Endodermal cell (in vitro differentiated cells): ENCODE measurements around the gene TXNDC2. TPM values are rescaled to one million over a fixed set of nuclear protein-coding genes. Genes with fewer than 3 reads are reported as not detected.
"Not testable (repeated sequence)": the region's sequence is repeated elsewhere in the genome, so short reads cannot be mapped to it uniquely, and the experiment has no call there.

Source experiments
- DNase-seq: peaks from one replicate; pipeline ENCODE4 v3.0.0-alpha.2; 2017
- H3K27ac ChIP-seq: 2 replicates; pipeline ENCODE4 v1.5.1; 2013; ENCODE audit warnings: mild to moderate bottlenecking, low read depth, low read length, moderate library complexity
- H3K27me3 ChIP-seq: 2 replicates; pipeline ENCODE4 v1.6.1; 2013; ENCODE audit warnings: mild to moderate bottlenecking, low read length, moderate library complexity; ENCODE audit not compliant: insufficient read depth, control insufficient read depth, poor library complexity, severe bottlenecking
- H3K36me3 ChIP-seq: 2 replicates; pipeline ENCODE4 v1.7.0; 2013; ENCODE audit warnings: mild to moderate bottlenecking, low read length, moderate library complexity; ENCODE audit not compliant: control insufficient read depth, insufficient read depth
- H3K4me1 ChIP-seq: one replicate; pipeline ENCODE4 v1.7.0; 2013; ENCODE audit warnings: low read length; ENCODE audit not compliant: control insufficient read depth, insufficient read depth
- H3K4me3 ChIP-seq: 2 replicates; pipeline ENCODE4 v1.5.1; 2013; ENCODE audit warnings: mild to moderate bottlenecking, low read length, moderate library complexity
- H3K9ac ChIP-seq: 2 replicates; pipeline ENCODE4 v1.6.1; 2013; ENCODE audit warnings: mild to moderate bottlenecking, low read length, moderate library complexity; ENCODE audit not compliant: poor library complexity, severe bottlenecking; ENCODE audit errors: extremely low read depth
- H3K9me3 ChIP-seq: 2 replicates; pipeline ENCODE4 v1.6.1; 2013; ENCODE audit warnings: mild to moderate bottlenecking, low read length, moderate library complexity; ENCODE audit not compliant: control insufficient read depth
- H3K27ac Mint-ChIP-seq: 2 replicates; pipeline ENCODE4 v1.8.0; 2020; ENCODE audit warnings: mixed read lengths
- H3K27me3 Mint-ChIP-seq: 2 replicates; pipeline ENCODE4 v1.8.0; 2021; ENCODE audit warnings: mild to moderate bottlenecking, mixed read lengths; ENCODE audit not compliant: insufficient read depth
- H3K36me3 Mint-ChIP-seq: 2 replicates; pipeline ENCODE4 v1.8.0; 2020; ENCODE audit warnings: low read depth, mixed read lengths
- H3K4me1 Mint-ChIP-seq: 2 replicates; pipeline ENCODE4 v1.8.0; 2020; ENCODE audit warnings: mixed read lengths
- H3K4me3 Mint-ChIP-seq: 2 replicates; pipeline ENCODE4 v1.8.0; 2020; ENCODE audit warnings: mild to moderate bottlenecking, moderate library complexity, mixed read lengths
- H3K9me3 Mint-ChIP-seq: 2 replicates; pipeline ENCODE4 v1.8.0; 2020; ENCODE audit warnings: mild to moderate bottlenecking, mixed read lengths
- WGBS, 2 experiments: methylation state at CpG; one replicate each; pipeline versions ENCODE4 v1.1.5 to v1.1.7; 2013; ENCODE audit warnings: missing lambda C conversion rate in 2 of 2, mixed read lengths in 1 of 2; ENCODE audit not compliant: insufficient coverage in 1 of 2, insufficient read length in 1 of 2; 5-methylcytosine and 5-hydroxymethylcytosine counted together
- total RNA-seq, 2 donors: library from RNA; stranded (reverse); fragmentation: NEBNext Ultra II Directional in 1 of 2; extraction: Animal tissue kit (Norgen Biotek cat#: 25700) in 1 of 2; gene quantifications; 2 replicates in 1 of 2; 3 replicates in 1 of 2; pipeline ENCODE4 v1.2.1, GENCODE V29; 2021
- TF ChIP-seq, protein P1 (sequence below): fragments of 200-600 bp; sonication (generic); conservative IDR thresholded peaks from 2 replicates; pipeline ENCODE4 v1.5.0; 2021; ENCODE audit warnings: antibody characterized with exemption, mild to moderate bottlenecking

TXNDC2 gene
- total RNA-seq, 2 donors from 2014 or later = not detected

DNA sequence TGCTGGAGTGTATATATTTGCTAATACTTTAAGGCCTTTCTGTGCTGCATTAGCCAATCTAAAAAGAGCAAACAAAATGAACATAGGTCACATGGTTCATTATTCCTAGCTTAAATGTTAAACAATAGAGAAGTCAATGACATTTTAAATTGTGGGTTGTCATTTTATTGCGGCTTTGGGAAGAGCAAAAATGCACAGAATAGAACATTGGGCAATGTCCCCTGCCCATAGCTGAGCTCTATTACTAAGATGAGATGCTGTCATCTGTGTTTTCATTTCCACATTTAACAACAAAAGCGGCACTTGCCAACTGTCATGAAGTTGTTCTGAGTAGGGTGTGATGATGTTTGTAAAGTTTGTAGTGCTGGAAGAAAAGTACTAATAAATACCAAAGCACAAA, 24.9 kb downstream of the TXNDC2 start:
- Histone ChIP-seq H3K36me3 (no peaks in the 10 kb centered on the region), H3K27me3 (peaks cover 52% of the 10 kb centered on the region), H3K9ac (no peak overlapping the region), H3K9me3 (no peaks in the 10 kb centered on the region), H3K4me3 (no peak overlapping the region), H3K27ac (no peak overlapping the region), H3K4me1 (no peaks in the 10 kb centered on the region)
- no peaks in the 10 kb centered on the region for H3K36me3 Mint-ChIP-seq
- no peak overlapping the region for H3K27ac Mint-ChIP-seq
- peaks cover 9% of the 10 kb centered on the region for H3K4me1 Mint-ChIP-seq
- no peaks in the 10 kb centered on the region for H3K9me3 Mint-ChIP-seq
- H3K4me3 Mint-ChIP-seq = no peak overlapping the region
- TF ChIP-seq, protein P1, sequence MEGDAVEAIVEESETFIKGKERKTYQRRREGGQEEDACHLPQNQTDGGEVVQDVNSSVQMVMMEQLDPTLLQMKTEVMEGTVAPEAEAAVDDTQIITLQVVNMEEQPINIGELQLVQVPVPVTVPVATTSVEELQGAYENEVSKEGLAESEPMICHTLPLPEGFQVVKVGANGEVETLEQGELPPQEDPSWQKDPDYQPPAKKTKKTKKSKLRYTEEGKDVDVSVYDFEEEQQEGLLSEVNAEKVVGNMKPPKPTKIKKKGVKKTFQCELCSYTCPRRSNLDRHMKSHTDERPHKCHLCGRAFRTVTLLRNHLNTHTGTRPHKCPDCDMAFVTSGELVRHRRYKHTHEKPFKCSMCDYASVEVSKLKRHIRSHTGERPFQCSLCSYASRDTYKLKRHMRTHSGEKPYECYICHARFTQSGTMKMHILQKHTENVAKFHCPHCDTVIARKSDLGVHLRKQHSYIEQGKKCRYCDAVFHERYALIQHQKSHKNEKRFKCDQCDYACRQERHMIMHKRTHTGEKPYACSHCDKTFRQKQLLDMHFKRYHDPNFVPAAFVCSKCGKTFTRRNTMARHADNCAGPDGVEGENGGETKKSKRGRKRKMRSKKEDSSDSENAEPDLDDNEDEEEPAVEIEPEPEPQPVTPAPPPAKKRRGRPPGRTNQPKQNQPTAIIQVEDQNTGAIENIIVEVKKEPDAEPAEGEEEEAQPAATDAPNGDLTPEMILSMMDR = no peak
- 95% methylated on average over 1 of the region's 2 CpGs; no CpG with 5 or more reads in 1 of the 2 experiments for WGBS, 2 experiments
- H3K27me3 Mint-ChIP-seq = peaks cover 53% of the 10 kb centered on the region
- DNase-seq = no peak

DNA sequence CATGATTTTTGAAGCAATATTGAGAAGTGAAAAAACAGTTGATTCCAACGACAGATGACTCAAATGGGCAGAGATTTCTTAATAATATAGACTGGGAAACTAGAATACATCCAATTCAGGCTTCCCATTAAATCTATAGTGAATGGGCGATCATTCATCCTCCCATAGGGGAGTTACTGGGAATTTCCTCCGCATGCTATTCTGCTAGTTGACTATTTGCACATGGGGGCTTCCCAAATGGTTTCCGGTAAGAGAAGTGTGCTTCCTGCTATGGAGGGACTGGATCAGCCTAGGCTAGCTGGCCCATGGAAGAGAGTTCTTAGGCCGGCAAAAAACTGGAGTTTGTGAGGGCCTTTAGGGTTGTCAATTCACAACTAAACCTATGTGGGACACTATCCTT, 25.5 kb downstream of the TXNDC2 start:
- Mint-ChIP-seq H3K9me3 (no peaks in the 10 kb centered on the region), H3K27ac (no peak overlapping the region), H3K36me3 (no peaks in the 10 kb centered on the region), H3K4me1 (peaks cover 15% of the 10 kb centered on the region), H3K27me3 (peaks cover 48% of the 10 kb centered on the region), H3K4me3 (no peak overlapping the region)
- 85 to 91% methylated on average over 4 to 5 of the region's 5 CpGs for WGBS, 2 experiments
- no peak overlapping the region for H3K4me3 ChIP-seq
- no peak for DNase-seq
- H3K36me3 ChIP-seq = no peaks in the 10 kb centered on the region
- no peaks in the 10 kb centered on the region for H3K9me3 ChIP-seq
- H3K27ac ChIP-seq = no peak overlapping the region
- TF ChIP-seq, protein P1 = no peak
- H3K9ac ChIP-seq = no peak overlapping the region
- H3K4me1 ChIP-seq = no peaks in the 10 kb centered on the region
- H3K27me3 ChIP-seq = peaks cover 46% of the 10 kb centered on the region

DNA sequence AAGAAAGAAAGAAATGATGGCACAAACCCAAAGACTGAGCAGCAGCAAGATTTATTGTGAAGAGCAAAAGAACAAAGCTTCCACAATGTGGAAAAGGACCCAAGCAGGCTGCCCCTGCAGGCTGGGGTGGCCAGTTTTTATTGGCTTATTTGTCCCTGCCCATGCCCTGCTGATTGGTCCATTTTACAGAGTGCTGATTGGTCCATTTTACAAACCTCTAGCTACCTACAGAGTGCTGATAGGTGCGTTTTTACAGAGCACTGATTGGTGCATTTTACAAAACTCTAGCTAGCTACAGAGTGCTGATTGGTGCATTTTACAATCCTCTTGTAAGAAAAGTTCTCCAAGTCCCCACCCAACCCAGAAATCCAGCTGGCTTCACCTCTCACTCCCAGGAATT, 26.5 kb downstream of the TXNDC2 start:
- not testable (repeated sequence) for H3K4me1 ChIP-seq, H3K9me3 ChIP-seq, DNase-seq, H3K4me3 ChIP-seq, H3K9me3 Mint-ChIP-seq, H3K36me3 Mint-ChIP-seq, H3K36me3 ChIP-seq, H3K27ac ChIP-seq, H3K9ac ChIP-seq, H3K27ac Mint-ChIP-seq, H3K4me3 Mint-ChIP-seq
- Mint-ChIP-seq H3K27me3 (peaks cover 37% of the 10 kb centered on the region), H3K4me1 (peaks cover 17% of the 10 kb centered on the region)
- peaks cover 36% of the 10 kb centered on the region for H3K27me3 ChIP-seq
- 100% methylated on average over 1 of the region's 1 CpG for WGBS, 2 experiments

DNA sequence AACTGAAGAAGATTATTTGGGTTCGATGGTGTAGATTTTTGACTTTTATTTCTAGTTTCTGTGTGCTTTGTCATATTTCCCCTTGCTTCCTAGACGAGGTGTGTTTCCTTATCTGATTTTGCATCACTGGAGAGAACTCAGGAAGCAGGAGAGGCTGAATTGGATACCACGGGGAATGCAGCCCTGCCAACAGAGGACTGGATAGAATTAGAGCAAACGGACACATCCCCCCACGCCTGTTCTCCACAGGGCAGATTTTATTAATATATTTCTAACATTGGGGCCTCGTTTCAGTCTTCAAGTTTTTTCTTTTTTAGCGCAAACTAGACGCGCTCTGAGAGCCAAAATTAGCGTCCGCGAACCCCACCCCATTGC, 27.4 kb downstream of the TXNDC2 start:
- peaks cover 3% of the 10 kb centered on the region for H3K4me1 ChIP-seq
- H3K36me3 ChIP-seq = no peaks in the 10 kb centered on the region
- H3K9me3 ChIP-seq = no peaks in the 10 kb centered on the region
- peaks cover 28% of the 10 kb centered on the region for H3K27me3 Mint-ChIP-seq
- H3K9ac ChIP-seq = peak overlapping the region; percentile 83
- no peaks in the 10 kb centered on the region for H3K36me3 Mint-ChIP-seq
- 10 to 12% methylated on average over 7 to 12 of the region's 12 CpGs for WGBS, 2 experiments
- peak overlapping the region; percentile 94 for H3K4me3 ChIP-seq
- TF ChIP-seq, protein P1 = no peak
- DNase-seq = no peak
- H3K27me3 ChIP-seq = peaks cover 27% of the 10 kb centered on the region
- H3K27ac ChIP-seq = no peak overlapping the region
- H3K27ac Mint-ChIP-seq = no peak overlapping the region
- H3K4me3 Mint-ChIP-seq = peak overlapping the region; percentile 79
- no peaks in the 10 kb centered on the region for H3K9me3 Mint-ChIP-seq
- H3K4me1 Mint-ChIP-seq = peaks cover 17% of the 10 kb centered on the region
